Skeletal muscle tissue (tissue), 4 donors: Measurements from ENCODE around the gene EXD2. TPM values are rescaled to one million over a fixed set of nuclear protein-coding genes. Genes with fewer than 3 reads are reported as not detected.

Experiments used
- H3K27ac ChIP-seq: one replicate; pipeline ENCODE4 v1.7.0; 2013; ENCODE audit warnings: mild to moderate bottlenecking, low read depth, low read length, inconsistent platforms
- H3K27me3 ChIP-seq, 3 donors: one replicate each; pipeline ENCODE4 v1.7.0; 2013; ENCODE audit warnings: low read length in 3 of 3; ENCODE audit not compliant: control insufficient read depth in 3 of 3, insufficient read depth in 3 of 3
- H3K36me3 ChIP-seq, 3 donors: one replicate each; pipeline ENCODE4 v1.7.0; 2013; ENCODE audit warnings: low read length in 3 of 3; ENCODE audit not compliant: control insufficient read depth in 3 of 3, insufficient read depth in 3 of 3
- H3K4me1 ChIP-seq, 3 donors: one replicate each; pipeline ENCODE4 v1.7.0; 2013; ENCODE audit warnings: low read length in 3 of 3, mild to moderate bottlenecking in 3 of 3; ENCODE audit not compliant: control insufficient read depth in 3 of 3, insufficient read depth in 3 of 3
- H3K4me3 ChIP-seq, 3 donors: one replicate each; pipeline ENCODE4 v1.7.0; 2013; ENCODE audit warnings: low read length in 3 of 3
- H3K9ac ChIP-seq, 3 donors: one replicate each; pipeline ENCODE4 v1.7.0; 2013; ENCODE audit warnings: low read length in 3 of 3, mild to moderate bottlenecking in 3 of 3, moderate library complexity in 2 of 3, low read depth in 1 of 3
- H3K9me3 ChIP-seq, 3 donors: one replicate each; pipeline ENCODE4 v1.7.0; 2013; ENCODE audit warnings: low read length in 3 of 3; ENCODE audit not compliant: control insufficient read depth in 3 of 3
- total RNA-seq: library from RNA; depleted of rRNA; stranded (reverse); fragments of >200 nt; gene quantifications from one replicate; pipeline ENCODE4 v1.2.3, GENCODE V29; 2014
- donor health status: Osteomylitis.

Gene EXD2
- total RNA-seq, 1 donor from 2014 or later = 9.9 TPM

- no peaks in the 10 kb centered on the region for H3K9me3 ChIP-seq
- H3K36me3 ChIP-seq = peaks cover 28 to 39% (median 29%) of the 10 kb centered on the region in 3 donors
- H3K9ac ChIP-seq = no peak overlapping the region
- H3K27me3 ChIP-seq = no peaks in the 10 kb centered on the region
- peak overlapping the region in 1 of 3 donors; percentile 7 for H3K4me3 ChIP-seq
- H3K4me1 ChIP-seq = peaks cover 0 to 8% (median 2%) of the 10 kb centered on the region in 3 donors
- no peak overlapping the region for H3K27ac ChIP-seq
Observed at GRCh38 chr14:69242311-69243224, 51.3 kb downstream of the EXD2 start.

GRCh38 chr14:69244946-69245345 lies 53.6 kb downstream of the EXD2 start:
- Histone ChIP-seq H3K4me3 (no peak overlapping the region), H3K4me1 (peaks cover under 1 to 10% (median 8%) of the 10 kb centered on the region in 3 donors), H3K27me3 (no peaks in the 10 kb centered on the region), H3K9ac (no peak overlapping the region), H3K27ac (no peak overlapping the region), H3K36me3 (peaks cover 12 to 18% (median 16%) of the 10 kb centered on the region in 3 donors), H3K9me3 (no peaks in the 10 kb centered on the region)

- Histone ChIP-seq H3K9ac (no peak overlapping the region), H3K27me3 (no peaks in the 10 kb centered on the region), H3K36me3 (peaks cover 4 to 8% (median 4%) of the 10 kb centered on the region in 3 donors), H3K27ac (no peak overlapping the region), H3K9me3 (no peaks in the 10 kb centered on the region), H3K4me3 (no peak overlapping the region), H3K4me1 (peaks cover 6 to 16% (median 12%) of the 10 kb centered on the region in 3 donors)
Observed at GRCh38 chr14:69246331-69246730, 55.0 kb downstream of the EXD2 start.

GRCh38 chr14:69247676-69248440 lies 56.6 kb downstream of the EXD2 start:
- Histone ChIP-seq H3K27me3 (no peaks in the 10 kb centered on the region), H3K27ac (peak overlapping the region; percentile 19), H3K36me3 (no peaks in the 10 kb centered on the region), H3K9me3 (no peaks in the 10 kb centered on the region), H3K9ac (no peak overlapping the region), H3K4me3 (no peak overlapping the region), H3K4me1 (peaks cover 6 to 13% (median 7%) of the 10 kb centered on the region in 3 donors)

- Histone ChIP-seq H3K4me3 (no peak overlapping the region), H3K36me3 (no peaks in the 10 kb centered on the region), H3K9ac (no peak overlapping the region), H3K9me3 (no peaks in the 10 kb centered on the region), H3K27me3 (peaks cover 0 to 4% (median 0%) of the 10 kb centered on the region in 3 donors), H3K27ac (no peak overlapping the region), H3K4me1 (peaks cover 4 to 13% (median 6%) of the 10 kb centered on the region in 3 donors)
Observed at GRCh38 chr14:69249603-69250002, 58.3 kb downstream of the EXD2 start.

GRCh38 chr14:69252851-69253250 lies 61.6 kb downstream of the EXD2 start:
- Histone ChIP-seq H3K27ac (no peak overlapping the region), H3K9me3 (no peaks in the 10 kb centered on the region), H3K4me3 (no peak overlapping the region), H3K4me1 (peaks cover 4 to 13% (median 6%) of the 10 kb centered on the region in 3 donors), H3K9ac (no peak overlapping the region), H3K27me3 (peaks cover 1 to 10% (median 8%) of the 10 kb centered on the region in 3 donors), H3K36me3 (no peaks in the 10 kb centered on the region)

- Histone ChIP-seq H3K36me3 (no peaks in the 10 kb centered on the region), H3K4me3 (peak overlapping the region; percentile 53 to 73 (median 60)), H3K9ac (peak overlapping the region in 2 of 3 donors; percentile 32 to 54), H3K9me3 (no peaks in the 10 kb centered on the region), H3K4me1 (peaks cover 14 to 29% (median 27%) of the 10 kb centered on the region in 3 donors), H3K27me3 (peaks cover 34 to 56% (median 46%) of the 10 kb centered on the region in 3 donors), H3K27ac (no peak overlapping the region)
Observed at GRCh38 chr14:69259168-69259526, 67.8 kb downstream of the EXD2 start.

GRCh38 chr14:69259527-69260189 lies 68.4 kb downstream of the EXD2 start, which contains the start of gene GALNT16:
GALNT16 (plus strand) TSS chr14:69260158; CDS start chr14:69260291, 133 bp downstream.
- Histone ChIP-seq H3K9ac (peak within 1 kb of the TSS; percentile 45 to 62 (median 51)), H3K4me1 (peaks cover 14 to 29% (median 27%) of the 10 kb centered on the region in 3 donors), H3K4me3 (peak within 1 kb of the TSS; percentile 71 to 73 (median 73)), H3K9me3 (no peaks in the 10 kb centered on the region), H3K27me3 (peaks cover 34 to 56% (median 44%) of the 10 kb centered on the region in 3 donors), H3K36me3 (no peaks in the 10 kb centered on the region), H3K27ac (peak within 1 kb of the TSS; percentile 38)

- Histone ChIP-seq H3K4me1 (peaks cover 14 to 29% (median 27%) of the 10 kb centered on the region in 3 donors), H3K36me3 (no peaks in the 10 kb centered on the region), H3K27me3 (peaks cover 34 to 56% (median 45%) of the 10 kb centered on the region in 3 donors), H3K9ac (peak overlapping the region; percentile 45 to 62 (median 51)), H3K4me3 (peak overlapping the region; percentile 71 to 73 (median 73)), H3K9me3 (no peaks in the 10 kb centered on the region), H3K27ac (peak overlapping the region; percentile 38)
Observed at GRCh38 chr14:69260190-69260860, 69.0 kb downstream of the EXD2 start.
